Activated naive CD8-positive, alpha-beta T cell treated with anti-CD3 and anti-CD28 coated beads, Interleukin-2, amount 10 ng/mL, durations not matched to agents 7 days and 5 days (primary cell): ENCODE measurements around the gene RBFA. TPM values are rescaled to one million over a fixed set of nuclear protein-coding genes. Genes with fewer than 3 reads are reported as not detected.

Experiments
- ATAC-seq: fragments of 150-1000 bp; cut with Tn5 transposase; one replicate; pipeline ENCODE4 v1.10.0; 2021; ENCODE audit warnings: low read depth, moderate library complexity
- POLR2A ChIA-PET: fragments of 350-600 bp; sonication (Branson Sonifier 250); formaldehyde crosslinking; loops from one replicate; lab custom pipeline; 2021; ENCODE audit warnings: antibody characterized with exemption; lab: Charles Lee
- DNase-seq: peaks from one replicate; pipeline ENCODE4 v3.0.0; 2021
- H3K27ac Mint-ChIP-seq: one replicate; pipeline ENCODE4 v1.8.0; 2022; ENCODE audit warnings: mild to moderate bottlenecking, mixed read lengths
- H3K27me3 Mint-ChIP-seq: one replicate; pipeline ENCODE4 v1.8.0; 2022; ENCODE audit warnings: mild to moderate bottlenecking, moderate library complexity, mixed read lengths
- H3K36me3 Mint-ChIP-seq: one replicate; pipeline ENCODE4 v1.8.0; 2021; ENCODE audit warnings: mild to moderate bottlenecking, mixed read lengths
- H3K4me1 Mint-ChIP-seq: one replicate; pipeline ENCODE4 v1.8.0; 2021; ENCODE audit warnings: mixed read lengths
- H3K4me3 Mint-ChIP-seq: one replicate; pipeline ENCODE4 v1.8.0; 2022; ENCODE audit warnings: mild to moderate bottlenecking, moderate library complexity, mixed read lengths
- H3K9me3 Mint-ChIP-seq: one replicate; pipeline ENCODE4 v1.8.0; 2021; ENCODE audit warnings: mixed read lengths
- total RNA-seq, 2 experiments: library from RNA; stranded (reverse); gene quantifications; one replicate each; pipeline ENCODE4 v1.2.3, GENCODE V29; 2021

Gene RBFA
- total RNA-seq, 2 experiments from 2014 or later, result 21.2 to 22.1 TPM

GRCh38 chr18:80037300-80037699 lies 3.1 kb downstream of the RBFA start:
- H3K4me3 Mint-ChIP-seq, result no peak overlapping the region
- POLR2A ChIA-PET, result no interaction called here
- H3K9me3 Mint-ChIP-seq, result no peaks in the 10 kb centered on the region
- peaks cover 9% of the 10 kb centered on the region for H3K36me3 Mint-ChIP-seq
- H3K27ac Mint-ChIP-seq, result no peak overlapping the region
- peaks cover 18% of the 10 kb centered on the region for H3K4me1 Mint-ChIP-seq
- no peak for DNase-seq
- ATAC-seq, result no peak
- H3K27me3 Mint-ChIP-seq, result peaks cover 2% of the 10 kb centered on the region

- peaks cover 15% of the 10 kb centered on the region for H3K4me1 Mint-ChIP-seq
- no peak overlapping the region for H3K27ac Mint-ChIP-seq
- POLR2A ChIA-PET, result no interaction called here
- H3K4me3 Mint-ChIP-seq, result no peak overlapping the region
- DNase-seq (no peak), ATAC-seq (no peak)
- no peaks in the 10 kb centered on the region for H3K27me3 Mint-ChIP-seq
- H3K36me3 Mint-ChIP-seq, result peaks cover 9% of the 10 kb centered on the region
- H3K9me3 Mint-ChIP-seq, result no peaks in the 10 kb centered on the region
Observed at GRCh38 chr18:80037869-80038630, 3.8 kb downstream of the RBFA start.

DNA sequence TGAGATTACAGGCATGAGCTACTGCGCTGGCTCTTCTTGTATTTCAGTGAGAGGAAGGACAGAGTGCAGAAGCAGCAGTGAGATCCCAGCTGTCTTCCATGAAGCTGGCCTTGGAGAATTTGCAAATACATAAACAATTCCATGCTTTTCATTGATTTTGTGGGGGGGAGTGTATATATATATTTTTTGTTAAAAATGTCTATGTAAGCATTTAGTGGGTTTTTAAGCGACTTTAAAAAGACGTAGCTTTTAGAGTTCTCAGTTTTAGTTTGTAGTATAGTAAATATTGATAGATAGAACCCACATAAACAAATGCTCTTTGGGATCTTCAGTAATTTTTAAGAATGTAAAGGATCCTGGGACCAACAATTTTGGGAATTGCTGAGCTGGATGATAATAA lies 6.3 kb downstream of the RBFA start:
- POLR2A ChIA-PET, result no interaction called here
- H3K27ac Mint-ChIP-seq, result no peak overlapping the region
- peaks cover 9% of the 10 kb centered on the region for H3K36me3 Mint-ChIP-seq
- DNase-seq, result no peak
- no peak overlapping the region for H3K4me3 Mint-ChIP-seq
- H3K27me3 Mint-ChIP-seq, result no peaks in the 10 kb centered on the region
- H3K9me3 Mint-ChIP-seq, result no peaks in the 10 kb centered on the region
- H3K4me1 Mint-ChIP-seq, result peaks cover 7% of the 10 kb centered on the region
- no peak for ATAC-seq

DNA sequence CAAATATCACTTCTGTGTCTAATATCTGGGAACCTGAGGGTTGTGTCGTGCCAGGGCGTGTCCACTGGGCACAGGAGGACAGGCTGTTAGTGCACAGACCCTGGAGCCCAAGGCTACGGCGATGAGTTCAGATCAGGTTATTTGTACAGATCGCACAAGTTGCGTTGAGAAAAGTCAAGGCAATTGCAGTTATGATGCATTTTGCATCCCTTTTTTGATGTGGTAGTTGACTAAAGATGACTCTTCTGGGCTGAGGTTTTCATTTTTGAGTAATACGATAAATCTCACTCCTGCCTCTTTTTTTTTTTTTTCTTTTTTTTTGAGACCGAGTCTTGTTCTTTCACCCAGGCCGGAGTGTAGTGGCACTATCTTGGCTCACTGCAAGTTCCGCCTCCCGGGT lies 7.2 kb downstream of the RBFA start:
- ATAC-seq, result no peak
- DNase-seq, result no peak
- Mint-ChIP-seq H3K36me3 (peaks cover 9% of the 10 kb centered on the region), H3K27me3 (no peaks in the 10 kb centered on the region), H3K9me3 (no peaks in the 10 kb centered on the region), H3K27ac (no peak overlapping the region), H3K4me1 (peaks cover 3% of the 10 kb centered on the region), H3K4me3 (no peak overlapping the region)
- POLR2A ChIA-PET, result no interaction called here

GRCh38 chr18:80042785-80043184 lies 8.6 kb downstream of the RBFA start:
- Mint-ChIP-seq H3K27me3 (no peaks in the 10 kb centered on the region), H3K36me3 (peaks cover 8% of the 10 kb centered on the region), H3K4me1 (peaks cover 2% of the 10 kb centered on the region), H3K4me3 (no peak overlapping the region), H3K9me3 (no peaks in the 10 kb centered on the region), H3K27ac (no peak overlapping the region)
- ATAC-seq (no peak), DNase-seq (no peak)
- POLR2A ChIA-PET, result no interaction called here

GRCh38 chr18:80044072-80044471 lies 9.8 kb downstream of the RBFA start:
- DNase-seq (no peak), ATAC-seq (no peak)
- POLR2A ChIA-PET, result no interaction called here
- Mint-ChIP-seq H3K9me3 (no peaks in the 10 kb centered on the region), H3K27me3 (no peaks in the 10 kb centered on the region), H3K36me3 (peaks cover 5% of the 10 kb centered on the region), H3K4me3 (no peak overlapping the region), H3K4me1 (peaks cover 2% of the 10 kb centered on the region), H3K27ac (no peak overlapping the region)

DNA sequence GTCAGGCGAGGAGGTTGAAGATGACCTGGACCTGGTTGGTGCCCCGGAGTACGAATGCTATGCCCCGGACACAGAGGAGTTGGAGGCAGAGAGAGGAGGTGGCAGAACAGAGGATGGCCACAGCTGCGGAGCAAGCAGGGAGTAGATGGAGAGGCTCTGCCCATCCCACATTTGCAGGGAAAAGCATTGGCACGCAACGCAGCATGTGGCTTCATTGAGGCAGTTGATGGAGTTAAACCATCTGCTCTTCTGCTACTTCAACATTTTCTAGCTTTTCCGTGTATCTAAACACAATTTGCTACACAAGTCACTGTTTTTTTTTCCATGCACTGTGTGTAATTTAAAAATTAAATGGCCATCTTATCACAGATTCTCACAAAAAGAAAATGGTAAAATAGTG lies 11.8 kb downstream of the RBFA start:
- H3K4me3 Mint-ChIP-seq, result no peak overlapping the region
- POLR2A ChIA-PET, result interaction anchor here (1.2 kb wide), 1 partner anchor 12 kb away, joined by 3 read pairs; the partner anchor contains the start of gene RBFA
- peaks cover 2% of the 10 kb centered on the region for H3K9me3 Mint-ChIP-seq
- DNase-seq (no peak), ATAC-seq (no peak)
- no peaks in the 10 kb centered on the region for H3K27me3 Mint-ChIP-seq
- peaks cover 11% of the 10 kb centered on the region for H3K36me3 Mint-ChIP-seq
- H3K27ac Mint-ChIP-seq, result no peak overlapping the region
- H3K4me1 Mint-ChIP-seq, result peaks cover 2% of the 10 kb centered on the region

GRCh38 chr18:80046431-80046830 lies 12.2 kb downstream of the RBFA start:
- POLR2A ChIA-PET, result no interaction called here
- no peak for ATAC-seq
- no peaks in the 10 kb centered on the region for H3K27me3 Mint-ChIP-seq
- H3K36me3 Mint-ChIP-seq, result peaks cover 15% of the 10 kb centered on the region
- DNase-seq, result no peak
- no peak overlapping the region for H3K4me3 Mint-ChIP-seq
- H3K27ac Mint-ChIP-seq, result no peak overlapping the region
- peaks cover 2% of the 10 kb centered on the region for H3K4me1 Mint-ChIP-seq
- H3K9me3 Mint-ChIP-seq, result peaks cover 6% of the 10 kb centered on the region

DNA sequence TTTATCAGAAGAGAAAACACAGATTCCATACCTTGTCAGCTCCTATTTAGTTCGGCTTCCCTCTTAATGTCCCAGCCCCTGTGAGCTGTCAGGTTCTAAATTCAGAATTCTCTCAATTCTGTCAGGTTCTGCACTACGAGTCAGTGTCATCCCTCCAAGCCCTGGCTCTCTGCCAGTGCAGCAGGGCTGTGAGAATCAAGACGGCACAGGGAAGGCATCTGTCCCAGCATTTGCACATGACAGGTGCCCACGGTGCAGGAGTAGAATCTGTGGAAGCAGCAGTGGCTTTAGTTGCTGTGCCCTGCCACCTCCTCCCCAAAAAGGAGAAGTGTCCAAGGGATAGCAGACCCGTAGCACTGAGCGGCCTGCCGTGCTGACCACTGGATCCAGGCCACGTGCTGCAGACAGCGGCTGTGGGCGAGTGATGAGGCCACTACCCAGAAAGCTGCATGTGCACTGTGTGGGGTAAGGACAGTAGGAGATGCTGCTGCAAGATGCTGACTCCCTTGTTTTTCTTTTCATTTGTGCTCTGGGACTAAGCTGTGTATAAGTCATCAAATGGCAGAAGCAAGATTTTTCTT lies 12.8 kb downstream of the RBFA start:
- Mint-ChIP-seq H3K4me3 (no peak overlapping the region), H3K27ac (no peak overlapping the region), H3K9me3 (peaks cover 10% of the 10 kb centered on the region), H3K36me3 (peaks cover 21% of the 10 kb centered on the region), H3K4me1 (peaks cover 2% of the 10 kb centered on the region), H3K27me3 (no peaks in the 10 kb centered on the region)
- POLR2A ChIA-PET, result no interaction called here
- ATAC-seq (no peak), DNase-seq (no peak)

DNA sequence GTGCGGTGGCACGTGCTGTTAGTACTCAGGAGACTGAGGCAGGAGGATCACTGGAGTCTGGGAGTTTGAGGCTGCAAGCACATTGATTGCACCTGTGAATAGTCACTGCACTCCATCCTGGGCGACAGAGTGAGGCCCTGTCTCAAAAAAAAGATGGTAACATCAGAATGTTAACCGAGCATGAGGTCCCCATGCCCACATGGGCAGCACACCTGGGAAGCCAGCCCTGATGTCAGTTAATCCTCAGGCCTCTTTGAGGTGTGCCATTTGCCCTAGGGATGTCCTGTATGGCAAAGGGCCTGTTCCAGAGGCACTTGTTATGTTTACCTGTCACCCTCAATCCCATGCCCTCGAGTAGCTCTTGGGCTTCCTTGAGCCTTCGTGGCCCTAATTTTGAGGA lies 16.6 kb downstream of the RBFA start:
- ATAC-seq, result no peak
- Mint-ChIP-seq H3K4me3 (no peak overlapping the region), H3K4me1 (no peaks in the 10 kb centered on the region), H3K36me3 (peaks cover 21% of the 10 kb centered on the region), H3K9me3 (peaks cover 20% of the 10 kb centered on the region), H3K27me3 (peaks cover 5% of the 10 kb centered on the region), H3K27ac (no peak overlapping the region)
- DNase-seq, result no peak
- POLR2A ChIA-PET, result no interaction called here

DNA sequence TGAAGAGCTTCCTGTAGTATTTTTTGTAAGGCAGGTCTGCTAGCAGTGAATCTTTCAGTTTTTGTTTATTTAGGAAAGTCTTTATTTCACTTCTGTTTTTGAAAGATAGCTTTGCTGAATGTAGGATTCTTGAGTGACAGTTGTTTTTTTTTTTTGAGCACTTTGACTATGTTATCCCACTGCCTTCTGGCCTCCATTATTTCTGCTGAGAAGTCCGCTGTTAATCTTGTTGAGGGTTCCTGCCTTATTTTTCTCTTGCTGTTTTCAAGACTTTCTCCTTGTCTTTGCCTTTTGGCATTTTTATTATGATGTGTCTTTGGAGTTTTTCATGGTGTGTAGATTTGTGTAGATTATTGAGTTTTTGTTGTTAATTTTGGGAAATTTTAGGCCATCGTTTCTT lies 21.9 kb downstream of the RBFA start:
- DNase-seq (no peak), ATAC-seq (no peak)
- peaks cover 5% of the 10 kb centered on the region for H3K27me3 Mint-ChIP-seq
- H3K36me3 Mint-ChIP-seq, result peaks cover 15% of the 10 kb centered on the region
- POLR2A ChIA-PET, result no interaction called here
- peaks cover 31% of the 10 kb centered on the region for H3K9me3 Mint-ChIP-seq
- H3K4me3 Mint-ChIP-seq, result no peak overlapping the region
- H3K27ac Mint-ChIP-seq, result no peak overlapping the region
- no peaks in the 10 kb centered on the region for H3K4me1 Mint-ChIP-seq

GRCh38 chr18:80059945-80060344 lies 25.7 kb downstream of the RBFA start:
- no peaks in the 10 kb centered on the region for H3K4me1 Mint-ChIP-seq
- peaks cover 7% of the 10 kb centered on the region for H3K36me3 Mint-ChIP-seq
- DNase-seq (no peak), ATAC-seq (no peak)
- peaks cover 19% of the 10 kb centered on the region for H3K9me3 Mint-ChIP-seq
- H3K4me3 Mint-ChIP-seq, result no peak overlapping the region
- H3K27ac Mint-ChIP-seq, result no peak overlapping the region
- peaks cover 2% of the 10 kb centered on the region for H3K27me3 Mint-ChIP-seq
- POLR2A ChIA-PET, result no interaction called here

DNA sequence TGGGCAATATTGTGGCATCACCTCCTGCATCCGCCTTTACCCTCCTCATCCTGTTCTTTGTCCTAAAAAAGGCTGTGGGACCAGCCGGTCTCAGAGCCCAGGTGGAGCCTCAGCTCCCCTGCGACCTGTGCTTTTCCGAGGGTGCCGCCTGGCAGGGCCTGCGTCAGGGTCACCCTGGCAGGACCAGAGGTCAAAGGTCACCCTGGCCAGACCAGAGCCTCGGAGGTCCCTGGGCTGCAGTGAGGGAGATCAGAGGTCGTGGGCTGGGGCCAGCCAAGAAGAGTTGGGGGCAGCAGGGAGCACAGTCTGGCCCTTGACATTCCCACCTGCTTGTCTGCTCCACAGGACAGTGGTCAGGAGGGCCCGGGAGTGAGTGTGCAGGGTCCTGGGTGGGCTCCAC lies 31.5 kb downstream of the RBFA start:
- H3K36me3 Mint-ChIP-seq, result peaks cover 2% of the 10 kb centered on the region
- ATAC-seq (no peak), DNase-seq (no peak)
- peaks cover 4% of the 10 kb centered on the region for H3K9me3 Mint-ChIP-seq
- no peaks in the 10 kb centered on the region for H3K4me1 Mint-ChIP-seq
- H3K4me3 Mint-ChIP-seq, result no peak overlapping the region
- POLR2A ChIA-PET, result no interaction called here
- H3K27me3 Mint-ChIP-seq, result no peaks in the 10 kb centered on the region
- no peak overlapping the region for H3K27ac Mint-ChIP-seq

- H3K36me3 Mint-ChIP-seq, result no peaks in the 10 kb centered on the region
- DNase-seq (no peak), ATAC-seq (no peak)
- H3K9me3 Mint-ChIP-seq, result no peaks in the 10 kb centered on the region
- H3K4me1 Mint-ChIP-seq, result no peaks in the 10 kb centered on the region
- no peak overlapping the region for H3K27ac Mint-ChIP-seq
- POLR2A ChIA-PET, result no interaction called here
- H3K27me3 Mint-ChIP-seq, result no peaks in the 10 kb centered on the region
- H3K4me3 Mint-ChIP-seq, result no peak overlapping the region
Observed at GRCh38 chr18:80067321-80067720, 33.1 kb downstream of the RBFA start.
